Subcutaneous adipose tissue (tissue), 4 donors: ENCODE data around the gene IL1RAPL1. TPM values are rescaled to one million over a fixed set of nuclear protein-coding genes. Genes with fewer than 3 reads are reported as not detected.

Experiments
- total RNA-seq, 4 donors: library from RNA; depleted of rRNA; stranded (reverse); fragments of >200 nt; gene quantifications; one replicate each; pipeline ENCODE4 v1.1.0, GENCODE V29; 2016
- TF ChIP-seq, protein P1 (sequence below): fragments of 450-650 bp; IDR thresholded peaks from one replicate; pipeline ENCODE4 v1.5.1; 2016; ENCODE audit warnings: low read depth, mild to moderate bottlenecking, control low read depth, antibody characterized with exemption, moderate library complexity

IL1RAPL1 gene
- total RNA-seq, 4 donors from 2014 or later, result 0.66 TPM; not detected in 3

DNA sequence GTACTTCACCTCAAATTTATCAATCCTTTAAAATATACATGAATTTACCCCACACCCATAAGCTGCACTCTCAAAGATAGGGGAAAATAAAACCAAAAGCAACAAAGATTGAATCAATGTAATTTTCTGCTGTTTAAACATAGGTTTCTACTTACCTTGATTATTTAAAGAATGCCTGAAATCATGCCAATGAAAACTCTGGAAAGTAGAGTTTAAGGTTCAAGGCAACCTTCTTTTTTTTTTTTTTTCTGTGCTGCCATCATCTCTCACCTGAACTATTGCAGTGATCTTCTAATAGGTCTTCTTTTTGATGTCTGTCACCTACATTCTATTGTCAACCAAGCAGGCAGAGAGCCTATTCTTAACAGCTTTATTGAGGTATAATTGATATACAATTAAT is 682.1 kb downstream of the IL1RAPL1 start:
- TF ChIP-seq, protein P1, sequence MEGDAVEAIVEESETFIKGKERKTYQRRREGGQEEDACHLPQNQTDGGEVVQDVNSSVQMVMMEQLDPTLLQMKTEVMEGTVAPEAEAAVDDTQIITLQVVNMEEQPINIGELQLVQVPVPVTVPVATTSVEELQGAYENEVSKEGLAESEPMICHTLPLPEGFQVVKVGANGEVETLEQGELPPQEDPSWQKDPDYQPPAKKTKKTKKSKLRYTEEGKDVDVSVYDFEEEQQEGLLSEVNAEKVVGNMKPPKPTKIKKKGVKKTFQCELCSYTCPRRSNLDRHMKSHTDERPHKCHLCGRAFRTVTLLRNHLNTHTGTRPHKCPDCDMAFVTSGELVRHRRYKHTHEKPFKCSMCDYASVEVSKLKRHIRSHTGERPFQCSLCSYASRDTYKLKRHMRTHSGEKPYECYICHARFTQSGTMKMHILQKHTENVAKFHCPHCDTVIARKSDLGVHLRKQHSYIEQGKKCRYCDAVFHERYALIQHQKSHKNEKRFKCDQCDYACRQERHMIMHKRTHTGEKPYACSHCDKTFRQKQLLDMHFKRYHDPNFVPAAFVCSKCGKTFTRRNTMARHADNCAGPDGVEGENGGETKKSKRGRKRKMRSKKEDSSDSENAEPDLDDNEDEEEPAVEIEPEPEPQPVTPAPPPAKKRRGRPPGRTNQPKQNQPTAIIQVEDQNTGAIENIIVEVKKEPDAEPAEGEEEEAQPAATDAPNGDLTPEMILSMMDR, result no peak

DNA sequence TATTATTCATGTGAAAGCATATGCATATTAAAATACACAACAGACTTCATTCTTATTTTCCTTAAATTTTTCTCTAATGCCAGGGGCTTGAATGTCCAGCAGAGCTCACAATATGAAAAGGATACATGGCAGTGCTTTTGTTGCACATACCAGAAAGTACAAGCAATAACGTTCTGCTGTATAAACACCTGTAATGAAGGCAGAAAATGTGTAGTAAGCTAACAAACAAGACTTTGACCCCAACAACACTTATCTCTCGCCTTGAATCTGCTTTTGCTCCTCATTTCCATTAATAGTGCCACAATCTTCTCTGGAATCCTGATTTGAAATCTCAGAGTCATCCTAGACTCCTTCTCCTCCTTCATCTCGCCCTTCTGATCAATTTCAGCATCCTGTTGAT is 687.3 kb downstream of the IL1RAPL1 start:
- TF ChIP-seq, protein P1, result no peak

DNA sequence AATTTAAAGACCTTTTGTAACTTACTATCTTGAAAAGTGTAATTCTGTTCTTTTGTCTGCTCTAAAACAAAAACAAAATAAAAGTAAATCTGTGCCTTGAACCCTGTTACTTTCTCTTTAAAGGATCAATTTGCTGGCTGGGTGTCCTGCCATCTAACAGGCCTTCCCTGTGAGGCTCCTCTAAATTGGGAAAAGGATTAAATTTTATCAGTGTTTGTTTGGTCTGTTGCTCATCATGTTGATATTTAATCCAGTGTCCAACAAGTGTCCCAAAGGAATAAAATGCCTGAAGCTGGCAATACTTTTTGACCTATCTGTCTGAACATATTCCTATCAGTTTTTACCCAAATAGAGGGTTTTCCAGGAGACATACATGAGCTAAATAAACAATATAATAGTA is 688.7 kb downstream of the IL1RAPL1 start:
- TF ChIP-seq, protein P1, result no peak

DNA sequence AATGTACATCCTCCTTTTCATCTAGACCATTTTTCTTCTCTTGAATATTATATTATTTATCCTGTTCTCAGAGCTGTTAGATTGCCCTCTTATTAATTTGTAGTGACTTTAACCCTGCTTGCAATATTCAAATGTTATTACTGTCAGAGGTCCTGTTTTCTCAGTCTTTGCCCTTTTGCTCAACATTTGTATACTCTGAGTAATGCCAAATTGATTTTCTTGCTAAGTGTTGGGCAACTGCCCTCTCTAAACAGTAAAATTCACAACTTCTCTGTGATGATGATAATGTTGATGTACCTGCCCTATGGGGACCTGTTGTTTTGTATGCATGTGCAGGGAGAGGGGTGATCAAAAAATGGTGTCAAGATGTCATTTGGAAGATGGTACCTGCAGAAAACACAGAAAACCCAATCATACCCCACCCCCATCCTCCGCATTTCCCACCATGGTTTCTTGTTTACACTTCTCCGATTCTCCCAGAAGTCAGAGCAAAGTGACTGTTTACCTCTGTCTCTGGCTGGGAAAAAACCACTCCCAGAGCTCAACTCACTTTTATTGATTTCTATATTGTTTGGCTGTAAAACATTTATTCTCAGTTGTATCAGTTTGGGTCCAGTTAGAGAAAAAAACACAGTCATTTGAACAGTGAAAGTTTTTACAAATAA is 694.0 kb downstream of the IL1RAPL1 start:
- TF ChIP-seq, protein P1, result no peak

DNA sequence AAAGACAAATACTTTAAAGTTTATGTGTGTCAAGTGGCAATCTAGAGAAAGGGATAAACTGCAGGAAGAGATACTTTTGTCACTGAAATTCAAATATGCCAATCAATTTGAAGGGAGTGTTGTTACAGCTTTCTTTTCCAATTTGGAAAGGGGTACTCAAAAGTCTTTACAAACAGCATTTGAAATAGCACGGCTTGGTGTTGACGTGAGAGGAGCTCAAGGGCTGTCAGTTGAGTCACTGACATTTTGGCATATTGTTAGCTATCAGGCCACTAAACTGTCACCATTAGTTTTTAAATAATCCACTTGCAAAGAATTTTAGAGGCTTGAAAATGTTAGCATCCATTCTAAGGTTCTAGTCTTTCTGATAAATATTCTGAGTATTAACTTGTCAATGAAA is 698.4 kb downstream of the IL1RAPL1 start:
- TF ChIP-seq, protein P1, result no peak

DNA sequence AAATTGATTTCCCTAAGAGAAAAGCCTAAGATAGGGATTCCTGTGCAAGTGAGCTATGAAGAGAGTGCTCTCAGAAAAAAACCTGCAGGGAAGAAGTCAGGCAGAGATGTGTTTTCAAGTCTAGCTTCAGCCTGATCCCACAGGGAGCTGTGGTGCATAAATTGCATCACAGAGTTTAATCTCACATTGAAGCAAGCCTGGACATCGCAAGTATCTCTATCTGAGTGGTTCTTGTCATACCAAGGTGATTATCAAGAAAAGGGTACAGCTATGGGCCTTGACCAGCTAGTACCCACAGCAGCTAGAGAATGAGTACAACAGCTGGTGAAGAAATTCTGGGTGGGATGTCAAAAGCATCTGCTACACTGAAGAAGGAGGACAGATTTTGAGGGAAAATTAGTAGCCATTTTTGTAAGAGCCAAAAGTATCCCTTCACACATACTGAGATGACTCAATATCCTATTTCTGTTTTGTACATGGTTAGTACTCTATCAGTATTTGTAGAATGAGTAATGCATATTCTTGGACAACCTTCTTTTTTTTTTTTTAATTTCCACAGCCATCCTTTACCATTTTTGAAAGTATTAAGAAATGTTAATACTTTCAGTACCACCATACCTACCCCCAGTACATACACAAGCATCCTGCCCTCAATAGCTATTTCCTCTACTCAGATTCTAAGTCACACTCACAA is 708.9 kb downstream of the IL1RAPL1 start:
- TF ChIP-seq, protein P1, result no peak

DNA sequence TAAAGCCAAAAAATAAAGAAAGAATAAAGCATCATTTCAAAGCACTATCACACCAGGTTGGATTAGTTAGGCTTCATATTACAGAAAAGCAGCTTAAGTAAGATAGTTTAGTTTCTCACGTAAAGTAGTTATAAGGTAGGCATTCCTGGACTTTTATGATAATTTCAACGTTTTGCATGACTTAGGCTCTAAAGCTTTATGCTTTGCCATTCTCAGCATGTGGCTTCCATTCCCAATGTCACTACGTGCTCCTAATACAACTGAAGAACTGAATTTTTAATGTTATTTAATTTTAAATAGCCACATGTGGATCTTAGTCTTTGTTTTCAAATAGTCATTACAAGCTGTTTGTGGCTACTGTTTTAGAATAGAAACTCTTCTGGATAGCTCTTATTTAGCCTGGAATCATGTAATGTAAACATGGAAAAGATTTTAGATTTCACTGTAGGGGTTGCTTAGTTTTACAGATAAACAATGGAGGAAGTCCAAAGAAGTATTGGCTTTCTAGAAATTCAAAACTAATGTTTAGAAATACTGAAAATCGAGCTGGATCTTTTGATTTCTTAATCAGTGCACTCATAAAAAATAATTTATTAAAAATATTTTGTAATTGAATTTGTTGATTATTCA is 710.0 kb downstream of the IL1RAPL1 start:
- TF ChIP-seq, protein P1, result no peak
